Vagina (tissue), 2 donors: Measurements from ENCODE around the gene KLHL2. TPM values are rescaled to one million over a fixed set of nuclear protein-coding genes. Genes with fewer than 3 reads are reported as not detected.

Experiments
- DNase-seq, 2 donors: peaks; one replicate each; pipeline ENCODE4 v3.0.0-alpha.2; 2017; ENCODE audit errors: extremely low spot score in 2 of 2
- H3K27ac ChIP-seq: fragments of 200-600 bp; sonication (generic); one replicate; pipeline ENCODE4 v1.5.1; 2019
- H3K27me3 ChIP-seq: fragments of 200-600 bp; sonication (generic); one replicate; pipeline ENCODE4 v1.5.1; 2019
- H3K36me3 ChIP-seq, 2 donors: fragments of 200-600 bp; sonication (generic); one replicate each; pipeline ENCODE4 v1.5.1; 2017 to 2019
- H3K4me1 ChIP-seq: fragments of 200-600 bp; sonication (generic); one replicate; pipeline ENCODE4 v1.5.1; 2019
- H3K4me3 ChIP-seq, 2 donors: fragments of 200-600 bp; sonication (generic); 1 replicate in 1 of 2; 2 replicates in 1 of 2; pipeline ENCODE4 v1.5.1; 2016 to 2019
- H3K9me3 ChIP-seq: fragments of 200-600 bp; sonication (generic); one replicate; pipeline ENCODE4 v1.5.1; 2019
- CTCF ChIP-seq, 3 experiments: fragments of 450-650 bp in 2 of 3; fragments of 200-600 bp in 1 of 3; sonication (generic) in 1 of 3; IDR thresholded peaks; one replicate each; pipeline ENCODE4 v1.5.1; 2017 to 2019; ENCODE audit warnings: antibody characterized with exemption in 3 of 3, mild to moderate bottlenecking in 2 of 3, moderate library complexity in 2 of 3
- POLR2A ChIP-seq, 2 donors: fragments of 450-650 bp; IDR thresholded peaks; one replicate each; pipeline ENCODE4 v1.6.1; 2017; ENCODE audit warnings: antibody characterized with exemption in 2 of 2, mild to moderate bottlenecking in 2 of 2, moderate library complexity in 2 of 2
- POLR2AphosphoS5 ChIP-seq, 2 donors: sonication (generic); formaldehyde crosslinking; IDR thresholded peaks; one replicate each; pipeline ENCODE4 v1.9.0; 2017; ENCODE audit warnings: antibody characterized with exemption in 2 of 2, mild to moderate bottlenecking in 2 of 2, low read depth in 1 of 2; ENCODE audit not compliant: insufficient read depth in 1 of 2
- intact Hi-C: fragments of 100-400 bp; cut with DNase I; formaldehyde crosslinking; loops from one replicate; pipeline ENCODE4 v1.15.1; 2023
- total RNA-seq: library from RNA; depleted of rRNA; stranded (reverse); fragments of >200 nt; gene quantifications from one replicate; pipeline ENCODE4 v1.2.3, GENCODE V29; 2016

Gene KLHL2
- total RNA-seq, 1 donor from 2014 or later, result 29.5 TPM

GRCh38 chr4:165308606-165309005 is 101.2 kb downstream of the KLHL2 start:
- no peak for DNase-seq
- Histone ChIP-seq H3K27me3 (no peaks in the 10 kb centered on the region), H3K4me1 (no peaks in the 10 kb centered on the region), H3K27ac (no peak overlapping the region), H3K9me3 (no peaks in the 10 kb centered on the region), H3K36me3 (no peaks in the 10 kb centered on the region), H3K4me3 (no peak overlapping the region)
- TF ChIP-seq CTCF (IDR thresholded peaks at IDR 0.05) (no peak), POLR2AphosphoS5 (IDR thresholded peaks at IDR 0.05; ENCODE audit: insufficient read depth in 1 of 2, low read depth in 1 of 2) (no peak), POLR2A (IDR thresholded peaks at IDR 0.05) (no peak)
- intact Hi-C loops, result no loop called here

- TF ChIP-seq POLR2A (IDR thresholded peaks at IDR 0.05), result no peak
- TF ChIP-seq CTCF (IDR thresholded peaks at IDR 0.05), result no peak
- TF ChIP-seq POLR2AphosphoS5 (IDR thresholded peaks at IDR 0.05; ENCODE audit: insufficient read depth in 1 of 2, low read depth in 1 of 2), result no peak
- Histone ChIP-seq H3K27ac (no peak overlapping the region), H3K9me3 (no peaks in the 10 kb centered on the region), H3K4me3 (no peak overlapping the region), H3K36me3 (no peaks in the 10 kb centered on the region), H3K27me3 (no peaks in the 10 kb centered on the region), H3K4me1 (no peaks in the 10 kb centered on the region)
- intact Hi-C loops, result no loop called here
- no peak for DNase-seq
These were observed 102.1 kb downstream of the KLHL2 start for GRCh38 chr4:165309456-165309855.

GRCh38 chr4:165312506-165312905 is 105.1 kb downstream of the KLHL2 start:
- H3K9me3 ChIP-seq, result no peaks in the 10 kb centered on the region
- H3K36me3 ChIP-seq, result no peaks in the 10 kb centered on the region
- H3K4me3 ChIP-seq, result no peak overlapping the region
- no peaks in the 10 kb centered on the region for H3K27me3 ChIP-seq
- H3K27ac ChIP-seq, result no peak overlapping the region
- intact Hi-C loops, result no loop called here
- TF ChIP-seq POLR2AphosphoS5 (IDR thresholded peaks at IDR 0.05; ENCODE audit: insufficient read depth in 1 of 2, low read depth in 1 of 2) (no peak), CTCF (IDR thresholded peaks at IDR 0.05) (no peak), POLR2A (IDR thresholded peaks at IDR 0.05) (no peak)
- DNase-seq, result no peak
- no peaks in the 10 kb centered on the region for H3K4me1 ChIP-seq

GRCh38 chr4:165319030-165319429 is 111.7 kb downstream of the KLHL2 start:
- TF ChIP-seq CTCF (IDR thresholded peaks at IDR 0.05), result no peak
- TF ChIP-seq POLR2AphosphoS5 (IDR thresholded peaks at IDR 0.05; ENCODE audit: insufficient read depth in 1 of 2, low read depth in 1 of 2), result no peak
- no peaks in the 10 kb centered on the region for H3K9me3 ChIP-seq
- H3K27me3 ChIP-seq, result no peaks in the 10 kb centered on the region
- H3K4me1 ChIP-seq, result no peaks in the 10 kb centered on the region
- no peak for DNase-seq
- no peak overlapping the region for H3K27ac ChIP-seq
- H3K36me3 ChIP-seq, result no peaks in the 10 kb centered on the region
- intact Hi-C loops, result no loop called here
- H3K4me3 ChIP-seq, result no peak overlapping the region

- TF ChIP-seq CTCF (IDR thresholded peaks at IDR 0.05) (no peak), POLR2AphosphoS5 (IDR thresholded peaks at IDR 0.05; ENCODE audit: insufficient read depth in 1 of 2, low read depth in 1 of 2) (no peak), POLR2A (IDR thresholded peaks at IDR 0.05) (no peak)
- Histone ChIP-seq H3K27me3 (no peaks in the 10 kb centered on the region), H3K4me3 (no peak overlapping the region), H3K4me1 (no peaks in the 10 kb centered on the region), H3K9me3 (no peaks in the 10 kb centered on the region), H3K27ac (no peak overlapping the region), H3K36me3 (no peaks in the 10 kb centered on the region)
- intact Hi-C loops, result no loop called here
- DNase-seq, result no peak
These were observed 112.1 kb downstream of the KLHL2 start for GRCh38 chr4:165319509-165319908.
